ENCODE data around the gene EBPL. TPM values are rescaled to one million over a fixed set of nuclear protein-coding genes. Genes with fewer than 3 reads are reported as not detected.
A peak's percentile ranks its signal among the peaks of the same experiment; 100 is the strongest.

The EBPL gene
- total and polyA plus RNA-seq, 2 of the 4 experiments (the other 2 are of a cell fraction): 57.9 to 65.3 TPM

GRCh38 chr13:49629196-49629938 is 61.9 kb downstream of the EBPL start:
- Histone ChIP-seq H3K27ac (ENCODE audit: insufficient read depth, low read length) (no peak overlapping the region), H2AK5ac (ENCODE audit: low read depth, low read length) (no peak overlapping the region), H3K4ac (ENCODE audit: low read depth, low read length) (no peak overlapping the region), H2BK120ac (ENCODE audit: low read depth, low read length) (no peak overlapping the region), H3K4me2 (ENCODE audit: low read depth, low read length) (no peak overlapping the region), H2BK5ac (ENCODE audit: low read depth, low read length, poor library complexity, severe bottlenecking) (no peak overlapping the region), H3K23ac (ENCODE audit: low read depth, low read length) (no peak overlapping the region), H3K9me1 (ENCODE audit: insufficient read depth, low read length) (0 out of 2 replicates have a peak, but pooled peaks cover 4% of the 10 kb centered on the region), H3K14ac (replicated peaks; ENCODE audit: low read depth, low read length) (no peak overlapping the region), H3K4me1 (ENCODE audit: control insufficient read depth, insufficient read depth, low read length) (peaks cover 5% of the 10 kb centered on the region; the same call in 1 of the 2 replicates), H4K20me1 (ENCODE audit: insufficient read depth, low read length) (no peaks in the 10 kb centered on the region), H4K8ac (ENCODE audit: low read depth in 2 of 2, low read length in 2 of 2) (no peak overlapping the region), H3K36me3 (ENCODE audit: control insufficient read depth, insufficient read depth, low read length) (no peaks in the 10 kb centered on the region), H3K79me1 (ENCODE audit: low read depth in 1 of 2, low read length in 2 of 2) (no peaks in the 10 kb centered on the region), H2AK9ac (replicated peaks; ENCODE audit: low read depth, low read length, poor library complexity) (no peak overlapping the region), H4K91ac (ENCODE audit: insufficient read depth, low read depth, low read length) (no peak overlapping the region), H3K27me3 (ENCODE audit: control insufficient read depth, insufficient read depth, low read length) (no peaks in the 10 kb centered on the region), H3K9me3 (ENCODE audit: control insufficient read depth, insufficient read depth, low read length) (no peaks in the 10 kb centered on the region), H2BK15ac (ENCODE audit: low read depth, low read length) (no peak overlapping the region), H2AFZ (replicated peaks; ENCODE audit: low read length, poor library complexity) (no peak overlapping the region), H3K56ac (ENCODE audit: extremely low read depth, insufficient read depth, low read length) (no peak overlapping the region), H4K5ac (ENCODE audit: low read depth, low read length) (no peak overlapping the region), H3K18ac (ENCODE audit: low read depth, low read length) (no peak overlapping the region), H3K4me3 (ENCODE audit: insufficient read depth, low read depth, low read length) (no peak overlapping the region), H3K9ac (ENCODE audit: low read depth, low read length) (no peak overlapping the region), H2BK20ac (ENCODE audit: low read depth, low read length) (no peak overlapping the region)
- WGBS, 2 experiments (ENCODE audit: extremely low coverage in 2 of 2, insufficient read length in 1 of 2): no CpG with 5 or more reads among the region's 8 CpGs
- intact Hi-C loops (cut with micrococcal nuclease) (no loop called here), in situ Hi-C loops (cut with MboI; ENCODE audit: low sequenced_read_pairs) (no loop called here), dilution Hi-C loops (cut with HindIII; ENCODE audit: low sequenced_read_pairs, unreplicated experiment) (no loop called here)
- ATAC-seq (ENCODE audit: low read depth) (0 out of 2 replicates have a peak, but pooled peaks have one; percentile 28), DNase-seq (no peak)
- ChIA-PET CTCF (no interaction called here), POLR2A (ENCODE audit: unreplicated experiment) (no interaction called here)
- TF ChIP-seq USF2 (IDR thresholded peaks at IDR 0.05; ENCODE audit: low read depth, low read length) (no peak), FOS (IDR thresholded peaks at IDR 0.05; ENCODE audit: low read depth, low read length) (no peak), MAFK (IDR thresholded peaks at IDR 0.05; ENCODE audit: low read depth, low read length) (no peak), POLR2A (IDR thresholded peaks at IDR 0.05; ENCODE audit: low read depth, low read length) (no peak), RAD21 (IDR thresholded peaks at IDR 0.05; ENCODE audit: low read length) (no peak), MXI1 (IDR thresholded peaks at IDR 0.05; ENCODE audit: borderline replicate concordance, low read depth, low read length) (no peak), NFE2L2 (IDR thresholded peaks at IDR 0.05; ENCODE audit: low read depth, low read length) (no peak), CHD1 (IDR thresholded peaks at IDR 0.05; ENCODE audit: low read depth, low read length) (no peak), RCOR1 (IDR thresholded peaks at IDR 0.05; ENCODE audit: insufficient replicate concordance, low read length) (no peak), MAZ (IDR thresholded peaks at IDR 0.05; ENCODE audit: borderline replicate concordance, low read depth, low read length) (no peak), CEBPB (IDR thresholded peaks at IDR 0.05; ENCODE audit: low read depth, low read length) (no peak), RFX5 (IDR thresholded peaks at IDR 0.05; ENCODE audit: low read depth, low read length) (no peak), SMC3 (IDR thresholded peaks at IDR 0.05; ENCODE audit: low read depth, low read length) (no peak), ELK1 (IDR thresholded peaks at IDR 0.05; ENCODE audit: borderline replicate concordance, low read depth, low read length) (no peak), BHLHE40 (IDR thresholded peaks at IDR 0.05; ENCODE audit: low read depth, low read length) (no peak)
- TF ChIP-seq, protein P1, sequence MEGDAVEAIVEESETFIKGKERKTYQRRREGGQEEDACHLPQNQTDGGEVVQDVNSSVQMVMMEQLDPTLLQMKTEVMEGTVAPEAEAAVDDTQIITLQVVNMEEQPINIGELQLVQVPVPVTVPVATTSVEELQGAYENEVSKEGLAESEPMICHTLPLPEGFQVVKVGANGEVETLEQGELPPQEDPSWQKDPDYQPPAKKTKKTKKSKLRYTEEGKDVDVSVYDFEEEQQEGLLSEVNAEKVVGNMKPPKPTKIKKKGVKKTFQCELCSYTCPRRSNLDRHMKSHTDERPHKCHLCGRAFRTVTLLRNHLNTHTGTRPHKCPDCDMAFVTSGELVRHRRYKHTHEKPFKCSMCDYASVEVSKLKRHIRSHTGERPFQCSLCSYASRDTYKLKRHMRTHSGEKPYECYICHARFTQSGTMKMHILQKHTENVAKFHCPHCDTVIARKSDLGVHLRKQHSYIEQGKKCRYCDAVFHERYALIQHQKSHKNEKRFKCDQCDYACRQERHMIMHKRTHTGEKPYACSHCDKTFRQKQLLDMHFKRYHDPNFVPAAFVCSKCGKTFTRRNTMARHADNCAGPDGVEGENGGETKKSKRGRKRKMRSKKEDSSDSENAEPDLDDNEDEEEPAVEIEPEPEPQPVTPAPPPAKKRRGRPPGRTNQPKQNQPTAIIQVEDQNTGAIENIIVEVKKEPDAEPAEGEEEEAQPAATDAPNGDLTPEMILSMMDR (conservative IDR thresholded peaks at IDR 0.05; ENCODE audit: low read depth, low read length): no peak
- no TSS peak for BruUV-seq (replicated peaks)
